ENCODE measurements around the gene C18orf32.
A peak's percentile ranks its signal among the peaks of the same experiment; 100 is the strongest.

C18orf32 gene

DNA sequence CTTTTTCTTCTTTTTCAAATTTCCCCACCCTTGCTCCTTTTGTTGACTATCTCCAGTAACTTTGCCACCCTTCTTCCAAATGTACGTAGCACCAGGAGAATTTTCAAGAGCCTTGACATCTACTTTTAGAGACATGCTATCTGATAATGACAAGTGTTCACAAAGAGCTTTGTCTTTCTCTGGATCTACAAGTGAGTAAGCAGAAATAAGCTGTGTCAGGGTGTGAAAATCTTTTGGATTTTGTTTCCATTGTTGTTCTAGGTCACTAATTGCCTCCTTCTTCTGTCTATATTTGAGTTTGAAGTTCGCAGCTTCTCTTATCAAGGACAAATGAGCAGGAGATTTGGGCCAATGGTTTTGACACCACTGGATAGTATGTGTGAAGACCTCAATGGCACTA is 8.4 kb upstream of the C18orf32 start:
- Histone ChIP-seq H3K27ac (ENCODE audit: low read length) (no peak overlapping the region), H3K9me3 (ENCODE audit: insufficient read depth, low read depth, low read length) (no peaks in the 10 kb centered on the region), H3K36me3 (ENCODE audit: insufficient read depth, low read depth, low read length) (peaks cover 14% of the 10 kb centered on the region)

DNA sequence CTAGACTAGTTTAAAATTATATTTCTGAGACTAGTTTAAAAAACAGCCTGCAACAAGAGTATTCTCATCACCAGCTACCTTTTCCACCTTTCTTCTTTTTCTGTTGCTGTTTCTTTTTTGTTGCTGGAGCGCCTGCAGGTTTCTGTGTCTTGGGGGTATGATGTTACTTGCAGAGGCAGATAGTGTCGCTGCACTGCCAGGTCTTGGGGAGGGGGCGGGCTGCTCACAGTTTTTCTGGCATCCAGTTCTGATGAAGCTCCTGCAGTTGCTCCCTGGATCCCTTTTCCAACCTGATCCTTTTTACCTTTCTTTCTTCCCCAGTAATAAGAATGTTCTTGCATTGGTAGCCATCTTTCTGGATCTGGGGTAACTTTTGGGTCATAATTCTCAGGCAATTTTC is 8.0 kb upstream of the C18orf32 start:
- H3K9me3 ChIP-seq (ENCODE audit: insufficient read depth, low read depth, low read length) = no peaks in the 10 kb centered on the region
- no peak overlapping the region for H3K27ac ChIP-seq (ENCODE audit: low read length)
- H3K27me3 ChIP-seq (ENCODE audit: insufficient read depth, low read length) = no peaks in the 10 kb centered on the region
- H3K9ac ChIP-seq (ENCODE audit: low read depth, low read length) = no peak overlapping the region
- H3K4me3 ChIP-seq (ENCODE audit: low read length) = no peak overlapping the region
- H3K4me1 ChIP-seq (ENCODE audit: insufficient read depth, low read length) = peaks cover 16% of the 10 kb centered on the region; the same call in 1 of the 2 replicates
- H3K36me3 ChIP-seq (ENCODE audit: insufficient read depth, low read depth, low read length) = peaks cover 19% of the 10 kb centered on the region

More for the DNA sequence above, 8.4 kb upstream of the C18orf32 start:
- H3K4me1 ChIP-seq (ENCODE audit: insufficient read depth, low read length) = peaks cover 14% of the 10 kb centered on the region; the same call in 1 of the 2 replicates
- H3K27me3 ChIP-seq (ENCODE audit: insufficient read depth, low read length) = no peaks in the 10 kb centered on the region
- no peak overlapping the region for H3K9ac ChIP-seq (ENCODE audit: low read depth, low read length)
- no peak overlapping the region for H3K4me3 ChIP-seq (ENCODE audit: low read length)

DNA sequence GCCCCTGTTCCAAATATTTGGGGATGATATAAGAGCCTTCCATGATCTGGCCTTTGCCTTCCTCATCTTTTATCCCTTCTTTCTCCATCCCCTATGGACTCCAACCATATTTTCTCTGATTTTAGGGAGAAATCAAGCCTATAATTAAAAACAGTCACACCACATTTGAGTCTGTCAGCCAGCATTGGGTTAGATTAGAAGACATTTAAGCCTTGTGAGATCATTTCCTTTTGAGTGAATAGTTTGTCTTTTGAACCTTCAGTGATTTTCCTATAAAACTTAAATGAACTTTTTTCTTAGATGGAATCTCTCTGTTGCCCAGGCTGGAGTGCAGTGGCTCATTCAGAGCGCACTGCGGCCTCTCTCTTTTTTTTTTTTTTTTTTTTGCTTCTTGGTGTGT is 7.6 kb upstream of the C18orf32 start:
- Histone ChIP-seq H3K27ac (ENCODE audit: low read length) (no peak overlapping the region), H3K36me3 (ENCODE audit: insufficient read depth, low read depth, low read length) (peaks cover 23% of the 10 kb centered on the region), H3K9me3 (ENCODE audit: insufficient read depth, low read depth, low read length) (no peaks in the 10 kb centered on the region), H3K9ac (ENCODE audit: low read depth, low read length) (no peak overlapping the region), H3K27me3 (ENCODE audit: insufficient read depth, low read length) (no peaks in the 10 kb centered on the region), H3K4me3 (ENCODE audit: low read length) (no peak overlapping the region), H3K4me1 (ENCODE audit: insufficient read depth, low read length) (peaks cover 20% of the 10 kb centered on the region)

DNA sequence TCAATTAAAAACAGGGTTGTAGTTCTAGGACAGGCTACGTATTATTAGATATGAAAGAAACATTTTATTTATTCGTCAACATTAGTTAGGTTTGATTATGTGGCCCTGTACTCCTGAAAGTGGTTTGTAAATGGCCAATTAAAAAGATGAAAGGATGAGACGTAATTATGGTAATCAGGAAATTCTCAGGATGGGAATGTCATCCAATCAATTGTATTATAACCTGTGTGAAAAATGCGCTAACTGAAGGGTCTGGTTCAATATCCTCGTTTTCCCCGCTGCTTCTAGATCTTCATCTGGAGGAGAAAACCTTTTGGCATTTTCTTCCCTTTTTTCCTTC is 5.6 kb upstream of the C18orf32 start:
- H3K9ac ChIP-seq (ENCODE audit: low read depth, low read length) = no peak overlapping the region
- H3K27me3 ChIP-seq (ENCODE audit: insufficient read depth, low read length) = no peaks in the 10 kb centered on the region
- peak overlapping the region; percentile 44 for H3K27ac ChIP-seq (ENCODE audit: low read length)
- H3K4me1 ChIP-seq (ENCODE audit: insufficient read depth, low read length) = peaks cover 23% of the 10 kb centered on the region
- no peaks in the 10 kb centered on the region for H3K9me3 ChIP-seq (ENCODE audit: insufficient read depth, low read depth, low read length)
- H3K36me3 ChIP-seq (ENCODE audit: insufficient read depth, low read depth, low read length) = peaks cover 43% of the 10 kb centered on the region
- peak overlapping the region; percentile 92; the same call in 1 of the 2 replicates for H3K4me3 ChIP-seq (ENCODE audit: low read length)

DNA sequence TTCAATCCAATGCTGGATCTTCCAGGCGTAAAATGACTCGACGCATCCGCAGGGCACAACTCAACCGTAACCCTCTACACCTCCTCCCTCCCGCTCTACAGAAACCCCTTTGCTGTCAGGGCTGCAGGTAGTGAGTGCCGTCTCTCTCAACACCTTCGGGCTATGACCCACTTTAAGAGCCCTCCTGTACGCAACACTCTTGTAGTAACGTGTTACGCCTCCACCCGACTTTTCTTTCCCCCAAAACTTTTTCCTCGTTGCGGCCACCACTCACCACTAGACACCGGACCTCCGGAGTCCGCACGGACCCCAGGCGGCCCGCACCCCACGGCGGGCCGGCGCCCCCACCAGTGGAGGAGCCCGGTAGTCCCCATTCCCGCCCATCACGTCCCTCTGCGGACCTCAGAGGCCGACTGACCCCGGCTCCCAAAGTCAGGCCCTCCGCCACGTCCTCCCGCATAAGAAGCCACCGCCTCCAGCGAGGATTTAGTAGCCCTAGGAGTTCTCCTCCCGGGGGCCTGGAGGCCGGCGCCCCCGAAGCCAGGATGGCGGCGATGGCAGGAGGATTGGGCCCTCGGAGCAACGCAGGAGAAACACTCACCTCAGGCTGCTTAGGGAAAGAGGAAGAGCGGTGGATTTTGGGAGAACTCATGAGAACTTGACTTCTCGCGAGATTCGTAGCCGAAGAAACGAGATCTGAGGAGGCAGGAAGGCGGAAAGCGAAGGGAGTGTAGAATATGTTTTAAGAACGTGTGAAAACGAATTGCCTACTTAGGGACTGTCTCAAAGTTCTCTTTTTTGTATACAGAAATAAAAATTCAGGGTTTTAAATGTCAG is 5.0 kb upstream of the C18orf32 start, which contains the start of gene RPL17:
Gene RPL17 (minus strand): TSS at position 609 of the 837 bp plus-strand sequence.
- H3K9me3 ChIP-seq (ENCODE audit: insufficient read depth, low read depth, low read length) = no peaks in the 10 kb centered on the region
- H3K27me3 ChIP-seq (ENCODE audit: insufficient read depth, low read length) = no peaks in the 10 kb centered on the region
- H3K4me3 ChIP-seq (ENCODE audit: low read length) = peak within 1 kb of the TSS; percentile 92
- H3K27ac ChIP-seq (ENCODE audit: low read length) = peak within 1 kb of the TSS; percentile 93
- peak within 1 kb of the TSS; percentile 96 for H3K9ac ChIP-seq (ENCODE audit: low read depth, low read length)
- peaks cover 45% of the 10 kb centered on the region for H3K36me3 ChIP-seq (ENCODE audit: insufficient read depth, low read depth, low read length)
- peaks cover 23% of the 10 kb centered on the region for H3K4me1 ChIP-seq (ENCODE audit: insufficient read depth, low read length)

DNA sequence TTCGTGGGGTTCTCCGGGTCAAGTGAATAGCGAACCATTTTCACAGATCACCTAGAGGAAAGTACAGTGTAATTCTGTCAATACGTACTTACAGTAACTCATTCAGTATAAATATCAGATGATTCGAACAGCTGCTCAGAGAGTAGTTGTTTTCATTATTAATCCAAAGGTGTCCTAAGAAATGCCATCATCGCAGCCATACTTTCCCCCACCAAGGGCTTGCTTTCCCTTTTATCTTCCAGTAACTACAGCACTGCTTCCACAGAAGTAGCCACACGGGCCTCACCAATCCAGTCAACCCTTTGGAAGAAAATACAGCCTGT is 4.5 kb upstream of the C18orf32 start:
- H3K27ac ChIP-seq (ENCODE audit: low read length) = peak overlapping the region; percentile 93
- H3K9me3 ChIP-seq (ENCODE audit: insufficient read depth, low read depth, low read length) = no peaks in the 10 kb centered on the region
- H3K27me3 ChIP-seq (ENCODE audit: insufficient read depth, low read length) = no peaks in the 10 kb centered on the region
- H3K36me3 ChIP-seq (ENCODE audit: insufficient read depth, low read depth, low read length) = peaks cover 45% of the 10 kb centered on the region
- peak overlapping the region; percentile 92 for H3K4me3 ChIP-seq (ENCODE audit: low read length)
- peak overlapping the region; percentile 96 for H3K9ac ChIP-seq (ENCODE audit: low read depth, low read length)
- peaks cover 23% of the 10 kb centered on the region for H3K4me1 ChIP-seq (ENCODE audit: insufficient read depth, low read length)

DNA sequence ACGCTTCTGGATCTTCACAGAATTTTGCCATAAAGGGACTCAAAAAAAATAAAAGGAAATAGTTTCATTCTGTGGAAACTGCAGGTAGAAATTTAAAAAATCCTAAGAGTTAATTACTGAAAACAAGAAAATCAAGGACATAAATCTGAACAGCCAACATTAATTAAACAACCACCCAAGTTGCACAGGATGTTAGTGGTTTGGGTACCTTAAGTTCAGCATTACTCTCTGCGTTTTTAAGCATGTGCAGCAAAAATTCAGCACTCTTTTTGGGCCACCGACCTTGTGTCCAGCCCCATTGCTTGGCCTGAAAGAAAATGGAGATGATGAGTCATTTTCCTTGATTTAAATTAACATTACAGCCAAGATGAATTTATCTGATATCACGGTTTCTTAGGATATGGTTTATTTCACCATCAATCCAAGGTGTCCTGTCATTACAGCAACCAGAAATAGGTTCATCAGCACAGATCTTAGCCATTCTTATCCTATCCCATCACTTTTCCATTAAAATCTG is 3.3 kb upstream of the C18orf32 start:
- Histone ChIP-seq H3K4me1 (ENCODE audit: insufficient read depth, low read length) (peaks cover 25% of the 10 kb centered on the region), H3K36me3 (ENCODE audit: insufficient read depth, low read depth, low read length) (peaks cover 45% of the 10 kb centered on the region), H3K27ac (ENCODE audit: low read length) (no peak overlapping the region), H3K27me3 (ENCODE audit: insufficient read depth, low read length) (no peaks in the 10 kb centered on the region), H3K9me3 (ENCODE audit: insufficient read depth, low read depth, low read length) (no peaks in the 10 kb centered on the region), H3K4me3 (ENCODE audit: low read length) (peak overlapping the region; percentile 92; the same call in 1 of the 2 replicates), H3K9ac (ENCODE audit: low read depth, low read length) (peak overlapping the region; percentile 96; the same call in 1 of the 2 replicates)

DNA sequence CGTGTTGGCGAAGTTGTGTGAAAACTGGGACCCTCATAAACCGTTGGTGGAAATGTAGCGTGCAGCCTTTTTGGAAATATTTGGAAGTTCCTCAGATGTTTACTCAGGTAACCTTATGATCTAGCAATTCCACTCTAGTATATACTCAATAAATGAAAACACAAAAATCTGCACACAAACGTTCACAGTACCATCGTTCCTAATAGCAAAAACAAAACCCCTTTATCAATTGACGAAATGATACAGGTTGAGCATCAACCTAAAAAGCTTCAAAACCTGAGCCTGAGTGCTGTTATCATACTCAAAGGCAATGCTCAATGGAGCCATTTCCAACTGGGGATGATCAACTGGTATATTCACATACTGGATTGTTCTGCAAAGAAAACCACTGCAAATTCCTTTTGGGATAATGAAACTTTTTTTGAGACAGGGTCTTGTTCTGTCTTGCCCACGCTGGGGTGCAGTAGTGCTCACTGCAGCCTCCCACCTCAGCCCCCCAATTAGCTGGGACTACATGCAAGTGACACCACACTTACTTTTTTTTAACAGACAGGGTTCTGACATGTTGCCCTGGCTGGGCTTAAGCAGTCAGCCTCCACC is 777 bp upstream of the C18orf32 start:
- Histone ChIP-seq H3K4me3 (ENCODE audit: low read length) (peak overlapping the region; percentile 94), H3K9ac (ENCODE audit: low read depth, low read length) (peak overlapping the region; percentile 92; the same call in 1 of the 2 replicates), H3K36me3 (ENCODE audit: insufficient read depth, low read depth, low read length) (peaks cover 56% of the 10 kb centered on the region), H3K4me1 (ENCODE audit: insufficient read depth, low read length) (peaks cover 19% of the 10 kb centered on the region), H3K27ac (ENCODE audit: low read length) (no peak overlapping the region), H3K9me3 (ENCODE audit: insufficient read depth, low read depth, low read length) (no peaks in the 10 kb centered on the region), H3K27me3 (ENCODE audit: insufficient read depth, low read length) (no peaks in the 10 kb centered on the region)

DNA sequence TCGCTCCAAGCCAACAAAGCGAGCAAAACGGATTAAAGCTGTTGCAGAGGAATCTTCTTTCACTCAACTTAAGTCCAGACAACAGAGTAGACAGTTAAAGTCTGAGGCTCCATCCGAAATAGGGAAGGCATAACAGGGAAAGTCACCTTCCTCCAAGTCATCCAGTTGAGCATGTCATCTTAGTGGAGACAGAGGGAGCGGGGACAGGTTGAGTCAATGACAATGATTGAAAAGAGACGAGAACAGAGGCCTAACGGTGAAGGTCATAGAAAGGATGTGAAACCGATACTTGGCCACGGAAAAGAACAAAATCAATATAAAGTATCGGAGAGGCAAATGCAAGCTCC is 455 bp downstream of the C18orf32 start:
- H3K36me3 ChIP-seq (ENCODE audit: insufficient read depth, low read depth, low read length) = peaks cover 65% of the 10 kb centered on the region
- H3K27ac ChIP-seq (ENCODE audit: low read length) = peak overlapping the region; percentile 39
- no peaks in the 10 kb centered on the region for H3K9me3 ChIP-seq (ENCODE audit: insufficient read depth, low read depth, low read length)
- peak overlapping the region; percentile 94 for H3K4me3 ChIP-seq (ENCODE audit: low read length)
- H3K4me1 ChIP-seq (ENCODE audit: insufficient read depth, low read length) = peaks cover 16% of the 10 kb centered on the region
- peak overlapping the region; percentile 92 for H3K9ac ChIP-seq (ENCODE audit: low read depth, low read length)
- no peaks in the 10 kb centered on the region for H3K27me3 ChIP-seq (ENCODE audit: insufficient read depth, low read length)

DNA sequence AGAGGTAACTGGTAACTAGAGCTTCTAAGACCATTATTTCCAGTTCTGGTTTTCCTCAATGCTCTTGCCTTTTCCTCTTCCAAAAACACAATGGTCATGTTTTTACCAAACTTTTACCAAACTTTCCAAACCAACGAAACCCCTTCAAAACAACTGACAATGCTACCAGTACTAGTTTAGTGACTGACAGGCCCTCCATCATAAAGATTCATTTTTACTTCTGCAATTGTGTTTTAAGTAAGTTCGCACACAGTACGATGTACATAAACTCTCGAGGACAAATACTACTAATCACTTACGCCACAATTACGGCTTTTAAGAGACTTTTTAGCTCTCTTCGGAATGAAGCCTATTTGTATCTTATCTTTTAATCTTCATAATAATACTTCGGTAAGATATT is 900 bp downstream of the C18orf32 start:
- H3K9ac ChIP-seq (ENCODE audit: low read depth, low read length) = peak overlapping the region; percentile 92
- no peaks in the 10 kb centered on the region for H3K9me3 ChIP-seq (ENCODE audit: insufficient read depth, low read depth, low read length)
- no peak overlapping the region for H3K27ac ChIP-seq (ENCODE audit: low read length)
- no peaks in the 10 kb centered on the region for H3K27me3 ChIP-seq (ENCODE audit: insufficient read depth, low read length)
- H3K4me1 ChIP-seq (ENCODE audit: insufficient read depth, low read length) = peaks cover 16% of the 10 kb centered on the region
- peak overlapping the region; percentile 94 for H3K4me3 ChIP-seq (ENCODE audit: low read length)
- H3K36me3 ChIP-seq (ENCODE audit: insufficient read depth, low read depth, low read length) = peaks cover 65% of the 10 kb centered on the region

DNA sequence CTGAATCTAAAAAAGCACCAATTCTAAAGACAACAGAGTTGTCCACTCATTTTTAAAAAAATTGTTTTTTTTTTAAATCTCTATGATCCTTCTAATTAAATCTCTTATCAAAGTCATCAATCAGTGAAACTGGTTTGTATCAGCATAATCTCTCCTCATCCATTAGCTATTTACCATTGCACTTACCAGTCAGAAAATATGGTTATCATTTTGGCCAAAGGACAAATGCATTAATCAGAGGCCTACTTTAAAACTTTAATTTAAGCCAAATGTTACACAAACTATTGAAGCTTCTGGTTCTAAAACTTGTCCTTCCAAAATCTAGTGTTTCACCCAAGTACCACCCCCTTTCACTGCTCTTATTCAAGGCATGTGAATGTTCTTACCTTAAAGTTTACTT is 3.8 kb downstream of the C18orf32 start:
- Histone ChIP-seq H3K4me3 (ENCODE audit: low read length) (no peak overlapping the region), H3K27me3 (ENCODE audit: insufficient read depth, low read length) (no peaks in the 10 kb centered on the region), H3K27ac (ENCODE audit: low read length) (no peak overlapping the region), H3K9ac (ENCODE audit: low read depth, low read length) (no peak overlapping the region), H3K36me3 (ENCODE audit: insufficient read depth, low read depth, low read length) (peaks cover 56% of the 10 kb centered on the region), H3K4me1 (ENCODE audit: insufficient read depth, low read length) (peaks cover 4% of the 10 kb centered on the region; the same call in 1 of the 2 replicates), H3K9me3 (ENCODE audit: insufficient read depth, low read depth, low read length) (no peaks in the 10 kb centered on the region)

DNA sequence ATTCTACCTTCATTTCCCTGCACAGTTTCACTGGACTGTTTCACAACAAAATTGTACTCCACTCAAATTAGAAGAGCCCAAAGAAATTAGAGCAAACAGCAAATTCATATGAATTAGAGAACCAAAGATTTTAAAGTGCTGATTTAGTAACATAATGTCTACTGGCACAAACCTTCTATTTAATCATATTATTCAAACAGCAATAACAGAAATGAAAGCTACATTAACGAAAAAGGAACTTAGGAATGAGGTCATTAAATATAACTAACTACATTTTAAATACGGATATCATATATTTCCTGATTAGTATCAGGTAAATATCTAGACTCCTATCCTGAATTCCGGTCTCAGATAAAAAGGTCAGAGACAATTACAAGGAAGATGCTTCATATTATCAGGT is 5.1 kb downstream of the C18orf32 start:
- Histone ChIP-seq H3K36me3 (ENCODE audit: insufficient read depth, low read depth, low read length) (peaks cover 48% of the 10 kb centered on the region), H3K4me3 (ENCODE audit: low read length) (no peak overlapping the region), H3K9ac (ENCODE audit: low read depth, low read length) (no peak overlapping the region), H3K9me3 (ENCODE audit: insufficient read depth, low read depth, low read length) (no peaks in the 10 kb centered on the region), H3K27me3 (ENCODE audit: insufficient read depth, low read length) (no peaks in the 10 kb centered on the region), H3K27ac (ENCODE audit: low read length) (no peak overlapping the region), H3K4me1 (ENCODE audit: insufficient read depth, low read length) (peaks cover 4% of the 10 kb centered on the region; the same call in 1 of the 2 replicates)

All from iPS-20b (cell line).